Brain pericyte (primary cell): ENCODE data around the gene ITGA11.

ENCODE experiments used
- DNase-seq: peaks from one replicate; pipeline ENCODE4 v3.0.0-alpha.2; 2012; ENCODE audit warnings: low read depth, low spot score

The ITGA11 gene

DNA sequence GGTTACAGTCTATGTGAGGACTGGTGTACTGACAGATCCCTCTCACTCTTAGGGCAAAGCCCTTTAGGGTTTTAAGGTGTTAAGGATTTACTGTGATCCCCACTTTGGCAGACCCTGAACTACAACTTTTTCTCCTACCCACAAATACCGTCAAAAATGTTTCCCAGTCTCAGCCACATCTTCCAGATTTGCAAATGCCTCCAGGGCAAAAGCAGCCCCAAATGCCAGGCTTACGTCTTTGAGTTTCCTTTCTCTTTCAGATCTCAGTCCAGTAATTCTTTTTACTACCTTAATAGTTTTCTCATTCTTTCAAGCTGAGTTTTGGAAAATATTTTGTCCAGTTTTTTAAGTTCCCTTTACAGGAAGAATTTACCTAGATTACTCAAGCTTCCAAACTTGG is 13.4 kb upstream of the ITGA11 start:
- no peak for DNase-seq

- DNase-seq = no peak
These were observed 12.4 kb upstream of the ITGA11 start for GRCh38 chr15:68444336-68444735.

- no peak for DNase-seq
These were observed 10.9 kb upstream of the ITGA11 start for GRCh38 chr15:68442903-68443302.

GRCh38 chr15:68442041-68442440 is 10.1 kb upstream of the ITGA11 start:
- no peak for DNase-seq

GRCh38 chr15:68441045-68441743 is 9.2 kb upstream of the ITGA11 start:
- no peak for DNase-seq

DNA sequence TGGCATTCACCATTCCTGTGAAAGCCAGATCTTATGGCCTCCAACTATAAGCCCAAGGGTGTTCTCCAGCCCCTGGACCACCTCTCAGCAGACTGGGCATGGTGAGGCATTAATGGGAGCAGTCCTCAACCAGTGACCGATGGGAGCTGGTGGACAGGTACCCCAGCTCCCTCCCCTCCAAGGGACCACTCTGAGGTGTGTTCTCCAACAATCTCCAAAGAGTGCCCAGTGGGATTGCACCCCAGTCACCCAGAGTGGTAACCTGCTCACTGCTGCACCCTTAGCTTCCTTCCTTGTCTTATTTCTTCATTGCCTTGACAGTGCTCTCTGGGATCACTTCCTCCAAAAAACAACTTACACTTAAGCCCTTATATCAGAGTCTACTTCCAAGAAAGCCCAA is 8.2 kb upstream of the ITGA11 start:
- no peak for DNase-seq

- no peak for DNase-seq
These were observed 7.5 kb upstream of the ITGA11 start for GRCh38 chr15:68439506-68439905.

DNA sequence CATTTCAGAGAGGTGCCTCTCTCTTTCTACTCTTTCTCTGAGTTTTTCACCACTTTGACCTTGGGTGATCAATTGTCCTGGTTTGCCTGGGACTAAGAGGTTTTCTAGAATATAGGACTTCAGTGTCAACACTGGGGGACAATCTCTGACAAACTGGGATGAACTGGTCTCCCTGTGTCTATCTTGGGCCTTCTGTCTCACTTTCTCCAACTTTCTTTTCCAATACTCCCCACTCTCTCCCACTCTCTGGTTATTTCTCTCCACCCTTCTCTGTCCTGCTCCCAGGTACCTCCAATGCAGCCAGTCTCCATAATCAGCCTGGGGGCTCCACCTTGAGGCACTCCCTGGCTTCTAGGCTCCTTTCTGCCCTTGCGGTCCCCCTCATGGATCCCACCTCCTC is 4.7 kb upstream of the ITGA11 start:
- DNase-seq = no peak

DNA sequence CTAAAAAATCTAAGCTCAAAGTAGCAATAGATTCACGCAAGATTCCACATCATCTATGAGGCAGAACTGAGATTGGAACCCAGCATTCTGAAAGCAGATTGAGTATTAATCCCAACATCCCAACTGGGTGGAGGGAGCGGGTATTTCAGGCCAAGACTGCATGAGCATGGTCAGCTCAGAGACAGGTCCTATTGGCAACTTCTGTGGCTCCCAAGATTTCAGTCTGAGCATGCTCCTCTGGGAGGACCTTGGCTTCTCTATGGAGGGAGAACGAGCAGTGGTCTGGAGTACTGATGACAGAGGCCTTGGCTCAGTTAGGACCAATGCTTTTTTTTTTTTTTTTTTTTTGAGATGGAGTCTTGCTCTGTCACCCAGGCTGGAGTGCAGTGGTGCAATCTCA is 4.0 kb upstream of the ITGA11 start:
- no peak for DNase-seq

DNA sequence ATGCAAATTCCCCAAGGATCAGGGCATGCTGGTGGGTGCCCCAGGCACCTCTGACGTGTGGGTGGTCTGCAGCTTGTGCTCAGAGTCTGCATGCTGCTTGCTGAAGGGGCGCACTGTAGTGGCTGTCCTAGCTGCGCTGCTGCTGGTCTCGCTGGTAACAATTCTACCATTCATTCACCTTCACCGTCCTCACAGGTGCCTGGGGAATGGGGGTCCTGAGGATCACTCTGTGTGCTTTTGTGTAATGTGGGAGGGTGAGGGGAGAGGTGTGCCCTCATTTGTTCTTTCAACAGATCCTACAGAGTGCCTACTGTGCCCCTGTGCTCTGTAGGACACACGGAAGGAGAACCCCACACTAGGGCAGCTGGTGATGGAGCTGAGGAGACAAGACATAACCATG is 2.1 kb upstream of the ITGA11 start:
- DNase-seq = no peak

DNA sequence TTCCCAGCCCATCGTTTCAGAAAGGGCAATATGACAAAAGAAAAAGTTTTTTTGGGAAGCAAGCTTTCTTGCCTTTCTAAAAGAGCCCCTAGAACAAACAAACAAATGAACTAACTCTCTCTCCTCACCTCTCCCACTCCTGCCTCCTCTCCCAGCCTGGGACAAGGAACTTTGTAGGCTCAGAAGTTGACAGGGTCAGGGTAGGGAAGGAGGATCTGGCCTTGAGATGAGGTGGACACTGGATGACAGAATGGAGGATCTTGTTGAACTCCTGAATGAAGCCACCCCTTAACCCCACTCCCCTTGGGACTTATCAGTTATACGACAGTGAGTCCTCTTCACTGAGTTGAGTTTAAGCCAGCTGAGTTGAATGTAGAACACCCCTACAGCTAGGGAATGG is 1.6 kb upstream of the ITGA11 start:
- no peak for DNase-seq

DNA sequence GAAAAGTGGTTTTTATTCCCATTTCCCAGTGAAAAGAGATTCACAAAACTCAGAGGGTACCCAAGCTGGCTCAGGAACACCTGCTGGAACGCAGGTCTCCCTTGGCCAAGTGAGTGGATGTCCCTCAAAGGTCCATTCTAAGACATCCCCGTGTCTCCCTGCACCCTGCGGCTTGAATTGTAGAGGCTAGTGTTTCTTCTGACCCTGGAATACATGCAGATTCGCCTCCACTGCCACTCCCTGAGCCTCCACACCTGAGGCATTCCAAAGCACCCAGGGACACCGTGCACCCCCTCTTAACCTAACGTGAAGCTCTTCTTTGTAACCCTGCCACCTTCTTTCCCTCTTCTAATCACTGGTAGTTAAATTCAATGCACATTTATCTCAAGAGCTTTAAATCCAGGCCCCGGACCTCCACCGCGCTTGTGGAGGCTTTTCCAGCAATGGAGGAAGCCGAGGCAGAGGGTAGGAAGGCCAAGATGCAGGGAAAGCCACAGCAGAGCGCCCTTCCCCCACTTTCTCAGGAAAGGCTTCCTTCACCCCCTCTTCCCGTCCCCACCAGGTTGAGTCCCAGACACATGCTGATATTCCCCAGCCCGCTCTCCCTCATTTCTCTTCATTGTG is 590 bp upstream of the ITGA11 start:
- no peak for DNase-seq

- no peak for DNase-seq
These were observed 749 bp downstream of the ITGA11 start for GRCh38 chr15:68431037-68431791.

DNA sequence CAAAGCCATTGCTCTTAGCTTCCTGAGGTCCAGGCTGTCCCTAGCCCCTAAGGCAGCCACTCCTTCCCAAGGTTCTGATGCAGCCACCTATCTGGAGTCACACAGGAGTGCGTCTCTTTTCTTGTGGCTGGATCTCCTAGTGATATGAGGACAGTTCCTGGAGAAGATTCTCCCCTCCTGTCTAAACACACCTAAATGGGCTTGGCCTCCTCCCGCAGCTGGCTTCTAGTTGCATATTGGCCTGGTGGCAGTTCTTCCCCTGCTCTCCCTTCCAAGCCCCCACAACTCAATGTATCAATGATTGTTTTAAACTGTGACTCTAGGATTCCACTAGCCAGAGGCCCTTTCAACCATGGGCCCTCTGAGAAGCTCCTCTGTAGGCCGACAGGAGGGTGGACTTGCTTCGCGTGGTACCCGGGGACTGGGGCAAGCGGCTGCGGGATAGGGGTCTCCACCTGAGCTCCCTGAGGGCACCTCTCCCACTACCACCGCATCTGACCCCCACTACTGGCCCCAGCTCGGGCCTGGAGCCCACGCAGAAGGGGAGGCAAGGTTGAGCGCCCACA is 1.4 kb downstream of the ITGA11 start:
- no peak for DNase-seq

DNA sequence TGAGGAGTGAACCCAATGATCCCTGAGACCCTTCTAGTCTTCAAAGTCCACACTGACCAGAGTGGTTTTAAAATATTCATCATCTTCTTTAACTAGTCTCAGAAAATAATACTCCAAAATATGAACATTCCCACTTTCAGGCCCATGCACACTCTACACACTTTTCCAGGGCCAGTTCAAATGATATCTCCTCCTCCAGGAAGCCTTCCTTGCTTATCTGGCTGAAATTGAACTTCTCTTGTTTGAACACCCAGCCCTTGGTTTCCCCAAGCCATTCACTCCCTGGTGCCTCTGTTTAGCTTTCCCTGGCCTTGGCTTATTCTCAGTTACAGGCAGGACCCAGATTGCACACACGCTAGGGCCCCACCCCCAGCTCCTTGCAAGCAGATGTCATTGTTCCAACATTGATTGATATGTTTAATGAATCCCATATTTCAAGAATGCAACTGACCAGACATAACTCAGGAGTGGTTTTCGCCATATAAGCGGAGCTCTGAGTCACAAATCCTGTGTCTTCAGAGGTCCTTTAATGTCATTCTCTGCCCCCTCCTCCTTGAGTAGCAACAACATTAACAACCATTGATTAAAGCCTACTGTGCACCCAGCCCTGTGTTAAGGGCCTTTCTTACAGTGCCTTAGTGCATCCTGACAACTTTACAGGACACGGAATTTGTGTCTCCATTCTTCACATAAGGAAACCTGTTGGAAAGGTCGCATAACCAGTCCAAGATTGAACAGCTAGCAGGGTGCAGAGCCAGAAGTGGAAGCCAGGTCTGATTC is 2.1 kb downstream of the ITGA11 start:
- DNase-seq = no peak

GRCh38 chr15:68428431-68428940 is 3.5 kb downstream of the ITGA11 start:
- DNase-seq = no peak

DNA sequence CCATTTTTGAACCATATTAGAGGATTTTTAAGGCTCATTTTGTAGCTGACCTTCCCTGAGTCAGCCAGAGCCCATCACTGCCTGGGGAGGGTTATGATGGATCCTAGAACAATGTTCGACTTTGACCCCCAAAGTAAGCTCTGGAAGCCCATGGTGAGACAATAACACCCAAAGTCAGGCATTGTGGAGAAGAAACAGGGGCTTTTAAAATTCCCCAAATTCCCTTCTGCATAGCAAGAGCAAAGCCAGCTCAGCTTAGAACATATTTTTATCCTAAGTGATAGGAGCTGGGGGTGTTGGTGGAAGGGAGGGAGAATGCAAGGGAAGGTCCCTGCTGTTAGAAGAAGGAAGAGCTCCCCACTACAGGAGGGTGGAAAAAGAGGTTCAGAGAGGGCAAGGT is 4.0 kb downstream of the ITGA11 start:
- no peak for DNase-seq

- no peak for DNase-seq
These were observed 4.6 kb downstream of the ITGA11 start for GRCh38 chr15:68427366-68427765.

DNA sequence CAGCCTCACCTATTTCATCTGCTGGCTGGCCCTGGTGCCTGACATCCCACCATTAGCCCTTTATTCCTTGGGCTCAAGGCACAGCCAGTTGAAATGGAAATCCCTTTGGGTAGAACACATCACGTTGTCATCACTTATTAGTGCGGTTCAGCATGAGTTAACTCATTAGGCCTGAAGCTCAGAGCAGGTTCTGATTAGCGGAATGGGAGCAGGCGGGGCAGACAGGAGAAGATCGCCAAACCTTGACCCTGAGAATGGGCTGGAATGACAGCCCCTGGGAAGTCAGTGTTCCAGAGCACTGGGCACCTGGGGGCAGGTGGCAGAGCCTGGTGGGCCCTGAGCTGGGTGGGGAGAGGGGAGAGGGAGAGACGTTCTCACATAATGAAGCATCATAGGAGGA is 5.8 kb downstream of the ITGA11 start:
- DNase-seq = no peak

- no peak for DNase-seq
These were observed 6.4 kb downstream of the ITGA11 start for GRCh38 chr15:68425428-68426060.

GRCh38 chr15:68424754-68425390 is 7.1 kb downstream of the ITGA11 start:
- DNase-seq = no peak
